Karpas-422 (cell line): ENCODE measurements around the gene CREB5. TPM values are rescaled to one million over a fixed set of nuclear protein-coding genes. Genes with fewer than 3 reads are reported as not detected.
"Not testable (repeated sequence)": the region's sequence is repeated elsewhere in the genome, so short reads cannot be mapped to it uniquely, and the experiment has no call there.

ENCODE experiments used
- DNase-seq: peaks from one replicate; pipeline ENCODE4 v3.0.0-alpha.2; 2015
- H2AFZ ChIP-seq: fragments of 200-600 bp; sonication (generic); 2 replicates; pipeline ENCODE4 v1.6.1; 2014; ENCODE audit warnings: antibody characterized with exemption, low read length, mixed read lengths
- H3K27ac ChIP-seq: fragments of 200-600 bp; sonication (generic); 2 replicates; pipeline ENCODE4 v1.5.1; 2014; ENCODE audit warnings: mild to moderate bottlenecking, low read length, moderate library complexity
- H3K27me3 ChIP-seq: fragments of 200-600 bp; sonication (generic); 2 replicates; pipeline ENCODE4 v1.6.1; 2014; ENCODE audit warnings: low read length, mixed read lengths
- H3K36me3 ChIP-seq: fragments of 200-600 bp; sonication (generic); 2 replicates; pipeline ENCODE4 v1.6.1; 2014; ENCODE audit warnings: low read length, mixed read lengths; ENCODE audit not compliant: insufficient read depth
- H3K4me1 ChIP-seq: fragments of 200-600 bp; sonication (generic); 2 replicates; pipeline ENCODE4 v1.6.1; 2014; ENCODE audit warnings: mild to moderate bottlenecking, low read length, mixed read lengths
- H3K4me2 ChIP-seq: fragments of 200-600 bp; sonication (generic); 2 replicates; pipeline ENCODE4 v1.6.1; 2014; ENCODE audit warnings: low read length, low read depth, mild to moderate bottlenecking; ENCODE audit not compliant: poor library complexity, severe bottlenecking
- H3K4me3 ChIP-seq: fragments of 200-600 bp; sonication (generic); 2 replicates; pipeline ENCODE4 v1.5.1; 2014; ENCODE audit warnings: mild to moderate bottlenecking, antibody characterized with exemption, low read length, mixed read lengths
- H3K79me2 ChIP-seq: fragments of 200-600 bp; sonication (generic); 2 replicates; pipeline ENCODE4 v1.6.1; 2014; ENCODE audit warnings: mild to moderate bottlenecking, low read length, mixed read lengths
- H3K9ac ChIP-seq: fragments of 200-600 bp; sonication (generic); 2 replicates; pipeline ENCODE4 v1.6.0; 2014; ENCODE audit warnings: low read length
- H3K9me2 ChIP-seq: fragments of 200-600 bp; sonication (generic), shearing (Covaris generic); replicated peaks from 2 replicates; pipeline ENCODE4 v1.6.0; 2014; ENCODE audit warnings: mild to moderate bottlenecking, low read length, moderate library complexity; ENCODE audit not compliant: insufficient read depth
- H3K9me3 ChIP-seq: fragments of 300-700, 200-600 bp; sonication (generic); 2 replicates; pipeline ENCODE4 v1.6.1; 2014; ENCODE audit warnings: low read length, mixed read lengths
- H4K20me1 ChIP-seq: fragments of 200-600 bp; sonication (generic); 2 replicates; pipeline ENCODE4 v1.6.1; 2014; ENCODE audit warnings: mild to moderate bottlenecking, antibody characterized with exemption, low read length, low read depth; ENCODE audit not compliant: insufficient read depth
- total RNA-seq: library from RNA; depleted of rRNA; stranded (reverse); fragments of >200 nt; shearing (Covaris generic); gene quantifications from 2 replicates; pipeline ENCODE4 v1.2.3, GENCODE V29; 2014; ENCODE audit warnings: low replicate concordance

The CREB5 gene
- total RNA-seq, 1 experiment from 2014 or later = 52.1 TPM

DNA sequence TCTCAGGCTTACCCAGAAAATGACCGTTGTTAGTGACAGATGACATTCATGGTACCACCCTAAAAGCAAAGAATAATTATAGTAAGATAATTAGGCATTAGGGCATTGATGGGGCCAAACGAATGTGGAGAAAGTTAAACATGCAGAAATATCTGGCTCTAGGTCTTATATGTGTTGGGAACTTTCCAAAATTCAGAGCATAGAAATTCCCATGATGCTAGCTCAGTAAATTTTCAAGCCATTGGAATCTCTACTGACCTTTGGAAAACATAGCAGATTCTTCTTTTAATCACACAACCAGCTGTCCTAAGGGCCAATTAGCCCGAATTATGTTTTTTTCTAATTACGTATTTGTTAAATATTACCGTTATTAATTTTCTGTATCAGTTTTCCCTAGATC lies 136.1 kb downstream of the CREB5 start:
- no peak for DNase-seq
- peaks cover 15% of the 10 kb centered on the region for H3K4me1 ChIP-seq
- peaks cover 20% of the 10 kb centered on the region; the same call in 1 of the 2 replicates for H3K9me3 ChIP-seq
- no peaks in the 10 kb centered on the region for H4K20me1 ChIP-seq
- H2AFZ ChIP-seq = no peak overlapping the region
- H3K27me3 ChIP-seq = no peaks in the 10 kb centered on the region
- no peaks in the 10 kb centered on the region for H3K9me2 ChIP-seq
- H3K27ac ChIP-seq = no peak overlapping the region
- no peak overlapping the region for H3K4me2 ChIP-seq
- 0 out of 2 replicates have a peak, but pooled peaks cover 5% of the 10 kb centered on the region for H3K36me3 ChIP-seq
- H3K79me2 ChIP-seq = no peaks in the 10 kb centered on the region
- H3K4me3 ChIP-seq = no peak overlapping the region
- no peak overlapping the region for H3K9ac ChIP-seq

- Histone ChIP-seq H3K4me1 (peaks cover 27% of the 10 kb centered on the region), H3K9me2 (no peaks in the 10 kb centered on the region), H2AFZ (no peak overlapping the region), H3K4me3 (no peak overlapping the region), H4K20me1 (no peaks in the 10 kb centered on the region), H3K79me2 (no peaks in the 10 kb centered on the region), H3K36me3 (0 out of 2 replicates have a peak, but pooled peaks cover 5% of the 10 kb centered on the region), H3K27ac (no peak overlapping the region), H3K27me3 (no peaks in the 10 kb centered on the region), H3K4me2 (no peak overlapping the region), H3K9me3 (peaks cover 20% of the 10 kb centered on the region; the same call in 1 of the 2 replicates), H3K9ac (no peak overlapping the region)
- no peak for DNase-seq
Measured at GRCh38 chr7:28549998-28550397, 137.7 kb downstream of the CREB5 start.

DNA sequence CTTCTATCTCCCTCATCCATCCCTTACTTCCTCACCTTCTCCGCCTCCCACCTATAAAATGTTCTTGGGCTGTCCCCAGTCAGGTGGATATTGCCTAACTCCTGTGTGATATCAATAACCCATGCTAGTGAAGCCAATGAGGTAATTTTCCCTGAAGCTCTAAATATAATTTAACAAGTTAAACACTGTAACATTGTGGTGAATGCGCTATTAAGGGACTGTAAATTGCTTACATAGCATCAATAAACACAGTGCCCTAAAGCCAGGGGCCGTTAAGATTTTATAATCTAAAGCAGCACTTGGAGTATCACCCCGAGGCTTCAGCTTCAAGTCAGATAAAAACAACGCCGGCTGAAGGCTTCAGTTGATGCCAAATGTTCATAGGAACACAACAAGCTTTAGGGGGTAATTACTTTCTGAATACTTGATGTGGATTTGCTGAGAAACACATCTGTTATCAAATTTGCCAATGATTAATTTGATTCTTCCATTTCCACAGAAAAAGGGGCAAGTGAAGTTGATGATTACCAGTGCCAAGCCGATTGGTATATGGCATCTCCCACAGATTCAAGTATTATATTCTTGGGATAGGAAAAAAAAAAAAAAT lies 138.4 kb downstream of the CREB5 start:
- Histone ChIP-seq H2AFZ (no peak overlapping the region), H3K36me3 (0 out of 2 replicates have a peak, but pooled peaks cover 5% of the 10 kb centered on the region), H3K9ac (no peak overlapping the region), H3K4me3 (no peak overlapping the region), H3K9me3 (peaks cover 20% of the 10 kb centered on the region; the same call in 1 of the 2 replicates), H3K4me1 (peaks cover 34% of the 10 kb centered on the region), H3K27me3 (no peaks in the 10 kb centered on the region), H3K27ac (no peak overlapping the region), H3K9me2 (no peaks in the 10 kb centered on the region), H4K20me1 (no peaks in the 10 kb centered on the region), H3K79me2 (no peaks in the 10 kb centered on the region), H3K4me2 (no peak overlapping the region)
- no peak for DNase-seq

DNA sequence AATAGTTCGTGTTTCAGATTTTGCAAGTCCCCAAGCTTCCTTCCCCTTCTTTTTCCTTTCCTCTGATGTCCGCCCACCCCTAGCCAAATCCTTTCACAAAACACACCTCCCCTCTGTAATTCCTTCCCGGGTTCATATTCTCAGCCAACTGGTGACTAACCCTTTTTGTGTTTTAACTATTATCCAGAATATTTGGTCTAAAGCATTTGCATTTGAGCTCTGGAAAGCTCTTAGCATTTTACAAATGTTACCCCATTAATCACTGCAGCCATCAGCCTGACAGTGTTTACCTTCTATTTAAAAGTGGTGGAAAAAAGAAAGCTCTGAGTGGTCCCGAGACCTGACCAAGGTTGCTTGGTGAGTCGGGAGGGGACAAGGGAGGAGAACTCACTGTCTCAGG lies 139.0 kb downstream of the CREB5 start:
- Histone ChIP-seq H3K27ac (no peak overlapping the region), H3K4me2 (peak overlapping the region; percentile 18), H3K4me3 (no peak overlapping the region), H3K79me2 (no peaks in the 10 kb centered on the region), H3K9me2 (no peaks in the 10 kb centered on the region), H3K4me1 (peaks cover 39% of the 10 kb centered on the region), H4K20me1 (no peaks in the 10 kb centered on the region), H3K27me3 (no peaks in the 10 kb centered on the region), H2AFZ (no peak overlapping the region), H3K9me3 (peaks cover 13% of the 10 kb centered on the region; the same call in 1 of the 2 replicates), H3K36me3 (0 out of 2 replicates have a peak, but pooled peaks cover 5% of the 10 kb centered on the region), H3K9ac (no peak overlapping the region)
- DNase-seq = no peak

- not testable (repeated sequence) for H3K4me3 ChIP-seq, H3K4me2 ChIP-seq, H3K36me3 ChIP-seq, H3K9me2 ChIP-seq, H2AFZ ChIP-seq, H3K27me3 ChIP-seq, DNase-seq, H3K27ac ChIP-seq, H4K20me1 ChIP-seq, H3K79me2 ChIP-seq, H3K9ac ChIP-seq
- Histone ChIP-seq H3K9me3 (peaks cover 11% of the 10 kb centered on the region; the same call in 1 of the 2 replicates), H3K4me1 (peaks cover 43% of the 10 kb centered on the region)
Measured at GRCh38 chr7:28551766-28552165, 139.4 kb downstream of the CREB5 start.

- H3K9me3 ChIP-seq = no peaks in the 10 kb centered on the region
- H3K27me3 ChIP-seq = no peaks in the 10 kb centered on the region
- H3K9me2 ChIP-seq = no peaks in the 10 kb centered on the region
- peaks cover 74% of the 10 kb centered on the region for H3K4me1 ChIP-seq
- no peaks in the 10 kb centered on the region for H3K79me2 ChIP-seq
- no peak for DNase-seq
- H3K27ac ChIP-seq = 0 out of 2 replicates have a peak overlapping the region, but pooled peaks have one; percentile 39
- no peaks in the 10 kb centered on the region for H4K20me1 ChIP-seq
- H3K9ac ChIP-seq = no peak overlapping the region
- no peak overlapping the region for H2AFZ ChIP-seq
- H3K4me2 ChIP-seq = peak overlapping the region; percentile 41
- no peak overlapping the region for H3K4me3 ChIP-seq
- H3K36me3 ChIP-seq = no peaks in the 10 kb centered on the region
Measured at GRCh38 chr7:28554802-28555471, 142.6 kb downstream of the CREB5 start.

- H2AFZ ChIP-seq = no peak overlapping the region
- no peak overlapping the region for H3K9ac ChIP-seq
- H3K27ac ChIP-seq = no peak overlapping the region
- no peaks in the 10 kb centered on the region for H3K79me2 ChIP-seq
- H3K27me3 ChIP-seq = no peaks in the 10 kb centered on the region
- DNase-seq = no peak
- no peaks in the 10 kb centered on the region for H4K20me1 ChIP-seq
- no peaks in the 10 kb centered on the region for H3K9me3 ChIP-seq
- H3K9me2 ChIP-seq = no peaks in the 10 kb centered on the region
- no peak overlapping the region for H3K4me3 ChIP-seq
- peaks cover 76% of the 10 kb centered on the region for H3K4me1 ChIP-seq
- H3K36me3 ChIP-seq = no peaks in the 10 kb centered on the region
- no peak overlapping the region for H3K4me2 ChIP-seq
Measured at GRCh38 chr7:28556025-28556424, 143.7 kb downstream of the CREB5 start.

DNA sequence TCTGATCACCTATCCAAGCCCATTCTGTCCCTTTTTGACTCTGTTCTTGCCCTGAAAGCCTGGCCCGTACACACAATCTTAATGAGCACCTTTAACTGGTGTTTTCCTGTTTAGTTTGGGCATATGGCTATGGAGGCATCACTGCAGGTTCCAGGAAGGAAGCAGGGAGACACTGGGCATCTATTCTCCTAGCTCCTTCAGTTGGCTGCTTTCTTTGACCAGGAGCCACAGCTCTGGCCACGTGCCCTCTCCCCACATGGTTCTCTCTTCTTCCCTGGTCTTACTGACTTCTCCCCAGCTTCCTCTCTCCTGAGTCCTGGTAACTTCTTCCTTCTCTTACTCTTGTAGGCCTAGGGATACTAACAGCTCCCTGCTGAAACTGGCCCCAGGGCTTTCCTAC lies 144.4 kb downstream of the CREB5 start:
- no peak overlapping the region for H2AFZ ChIP-seq
- no peaks in the 10 kb centered on the region for H3K27me3 ChIP-seq
- H3K9ac ChIP-seq = no peak overlapping the region
- H3K4me3 ChIP-seq = no peak overlapping the region
- no peaks in the 10 kb centered on the region for H4K20me1 ChIP-seq
- no peak for DNase-seq
- H3K4me2 ChIP-seq = no peak overlapping the region
- H3K27ac ChIP-seq = no peak overlapping the region
- peaks cover 70% of the 10 kb centered on the region for H3K4me1 ChIP-seq
- no peaks in the 10 kb centered on the region for H3K9me2 ChIP-seq
- H3K36me3 ChIP-seq = no peaks in the 10 kb centered on the region
- no peaks in the 10 kb centered on the region for H3K9me3 ChIP-seq
- no peaks in the 10 kb centered on the region for H3K79me2 ChIP-seq
